Transverse colon (tissue), 4 donors: ENCODE results near the gene NFAT5. TPM values are rescaled to one million over a fixed set of nuclear protein-coding genes. Genes with fewer than 3 reads are reported as not detected.

Experiments used
- DNase-seq: peaks from one replicate; pipeline ENCODE4 v3.0.0-alpha.2; 2019
- H3K27ac ChIP-seq, 4 donors: fragments of 200-600 bp; sonication (generic); 2 replicates each; pipeline ENCODE4 v1.5.1; 2016 to 2018; ENCODE audit warnings: inconsistent platforms in 4 of 4
- H3K27me3 ChIP-seq: fragments of 200-600 bp; sonication (generic); 2 replicates; pipeline ENCODE4 v1.5.1; 2017; ENCODE audit warnings: inconsistent platforms
- H3K36me3 ChIP-seq, 4 donors: fragments of 200-600 bp; sonication (generic); 2 replicates each; pipeline ENCODE4 v1.5.1; 2017 to 2019; ENCODE audit warnings: inconsistent platforms in 4 of 4
- H3K4me1 ChIP-seq, 4 donors: fragments of 200-600 bp; sonication (generic); 2 replicates each; pipeline ENCODE4 v1.5.1; 2017 to 2020; ENCODE audit warnings: inconsistent platforms in 4 of 4
- H3K4me3 ChIP-seq, 4 donors: fragments of 200-600 bp; sonication (generic); 1 replicate in 1 of 4; 2 replicates in 3 of 4; pipeline versions ENCODE4 v1.5.1 to v1.6.1; 2017 to 2019; ENCODE audit warnings: inconsistent platforms in 4 of 4
- H3K9me3 ChIP-seq, 2 donors: fragments of 200-600 bp; sonication (generic); 2 replicates each; pipeline ENCODE4 v1.5.1; 2017 to 2019; ENCODE audit warnings: inconsistent platforms in 2 of 2
- CTCF ChIP-seq, 5 experiments: fragments of 200-600 bp in 3 of 5; fragments of 450-650 bp in 2 of 5; sonication (generic) in 3 of 5; IDR thresholded peaks; 1 replicate in 2 of 5; 2 replicates in 3 of 5; pipeline ENCODE4 v1.5.1; 2016 to 2017; ENCODE audit warnings: antibody characterized with exemption in 5 of 5, inconsistent platforms in 3 of 5, mild to moderate bottlenecking in 2 of 5, moderate library complexity in 1 of 5
- EP300 ChIP-seq: sonication (generic); formaldehyde crosslinking; IDR thresholded peaks from one replicate; pipeline ENCODE4 v1.6.1; 2017; ENCODE audit warnings: antibody characterized with exemption, low read depth
- POLR2A ChIP-seq: fragments of 450-650 bp; IDR thresholded peaks from one replicate; pipeline ENCODE4 v1.6.1; 2016; ENCODE audit warnings: antibody characterized with exemption, mild to moderate bottlenecking, moderate library complexity
- POLR2AphosphoS5 ChIP-seq, 3 donors: sonication (generic); formaldehyde crosslinking; IDR thresholded peaks; one replicate each; pipeline ENCODE4 v1.6.1; 2016; ENCODE audit warnings: antibody characterized with exemption in 3 of 3
- WGBS, 2 donors: methylation state at CpG; one replicate each; pipeline ENCODE4 v1.1.5; 2018; ENCODE audit warnings: low coverage in 1 of 2; 5-methylcytosine and 5-hydroxymethylcytosine counted together
- in situ Hi-C, 4 donors: fragments of 200-750 bp; cut with MboI; loops; one replicate each; pipeline versions ENCODE4 v1.15.0 to v1.15.1; 2017; ENCODE audit warnings: low sequenced_read_pairs in 3 of 4, low pct_ligation_motif_present in 1 of 4, low pct_unique_long_range_greater_than_20kb in 1 of 4
- intact Hi-C: fragments of 100-400 bp; cut with DNase I; formaldehyde crosslinking; loops from one replicate; pipeline ENCODE4 v1.15.1; 2023; ENCODE audit warnings: low total_unique reads
- total RNA-seq, 4 donors: library from RNA; depleted of rRNA; stranded (reverse); fragments of >200 nt; gene quantifications; one replicate each; pipeline ENCODE4 v1.1.0, GENCODE V29; 2016

NFAT5 gene
- total RNA-seq, 4 donors from 2014 or later = 37.3 to 131 (median 88.8) TPM

GRCh38 chr16:69706975-69707340 is 141.2 kb downstream of the NFAT5 start:
- Histone ChIP-seq H3K4me3 (no peak overlapping the region), H3K27ac (peak overlapping the region in 1 of 4 donors; percentile 34), H3K4me1 (peaks cover 0 to 36% (median 11%) of the 10 kb centered on the region in 4 donors), H3K27me3 (no peaks in the 10 kb centered on the region), H3K9me3 (no peaks in the 10 kb centered on the region), H3K36me3 (peaks cover 0 to 2% (median 0%) of the 10 kb centered on the region in 4 donors)
- intact Hi-C loops = no loop called here
- TF ChIP-seq CTCF (IDR thresholded peaks at IDR 0.05) = no peak
- TF ChIP-seq EP300 = no peak
- TF ChIP-seq POLR2AphosphoS5 (IDR thresholded peaks at IDR 0.05) = no peak
- TF ChIP-seq POLR2A = no peak
- no peak for DNase-seq
- in situ Hi-C loops = loop anchor here in 3 of 4 donors (10.0 to 25.0 kb wide), 2 partner anchors 48 to 320 kb away; partner anchors contain the start of genes NOB1 (in 2 of the 3) and TERF2 (in 1 of the 3)
- 88% methylated on average over 2 of the region's 2 CpGs; no CpG with 5 or more reads in 1 of the 2 donors for WGBS, 2 donors

- peaks cover 0 to 38% (median 12%) of the 10 kb centered on the region in 4 donors for H3K4me1 ChIP-seq
- no peak for DNase-seq
- H3K27ac ChIP-seq = no peak overlapping the region
- intact Hi-C loops (no loop called here), in situ Hi-C loops (loop anchor here in 3 of 4 donors (10.0 to 25.0 kb wide), 2 partner anchors 47 to 321 kb away; partner anchors contain the start of genes NOB1 (in 2 of the 3) and TERF2 (in 1 of the 3))
- TF ChIP-seq POLR2A (no peak), EP300 (no peak), POLR2AphosphoS5 (IDR thresholded peaks at IDR 0.05) (no peak), CTCF (IDR thresholded peaks at IDR 0.05) (no peak)
- peaks cover 0 to 10% (median 0%) of the 10 kb centered on the region in 4 donors for H3K36me3 ChIP-seq
- no peak overlapping the region for H3K4me3 ChIP-seq
- 74 to 84% methylated on average over 3 to 10 of the region's 10 CpGs for WGBS, 2 donors
- H3K9me3 ChIP-seq = no peaks in the 10 kb centered on the region
- H3K27me3 ChIP-seq = no peaks in the 10 kb centered on the region
Observed at GRCh38 chr16:69707920-69708683, 142.3 kb downstream of the NFAT5 start.

- in situ Hi-C loops = loop anchor here in 3 of 4 donors (10.0 to 25.0 kb wide), 2 partner anchors 45 to 322 kb away; partner anchors contain the start of genes NOB1 (in 2 of the 3) and TERF2 (in 1 of the 3)
- intact Hi-C loops = no loop called here
Observed at GRCh38 chr16:69709456-69710084, 143.8 kb downstream of the NFAT5 start.

More at GRCh38 chr16:69709456-69710084, 143.8 kb downstream of the NFAT5 start:
- WGBS, 2 donors = 27 to 38% methylated on average over 3 to 5 of the region's 5 CpGs
- Histone ChIP-seq H3K4me3 (no peak overlapping the region), H3K27ac (peak overlapping the region in 3 of 4 donors; percentile 25 to 56 (median 37)), H3K9me3 (no peaks in the 10 kb centered on the region), H3K27me3 (no peaks in the 10 kb centered on the region), H3K4me1 (peaks cover 0 to 38% (median 12%) of the 10 kb centered on the region in 4 donors), H3K36me3 (peaks cover 0 to 13% (median 3%) of the 10 kb centered on the region in 4 donors)
- TF ChIP-seq POLR2A = no peak
- TF ChIP-seq CTCF (IDR thresholded peaks at IDR 0.05) = peak; percentile 71 to 88 (median 73)
- TF ChIP-seq POLR2AphosphoS5 (IDR thresholded peaks at IDR 0.05) = peak in 1 of 3 donors; percentile 42
- DNase-seq = no peak
